NB4 (cell line): ENCODE measurements around the gene PCDHGC5.

Experiments used
- DNase-seq: peaks from one replicate; pipeline ENCODE4 v3.0.0; 2010; ENCODE audit warnings: low read depth
- H3K4me3 ChIP-seq: one replicate; pipeline ENCODE4 v1.5.1; 2011; ENCODE audit warnings: mild to moderate bottlenecking, low read depth, low read length, moderate library complexity
- CTCF ChIP-seq: IDR thresholded peaks from one replicate; pipeline ENCODE4 v1.5.1; 2012; ENCODE audit warnings: low read depth, low read length
- MAX ChIP-seq: IDR thresholded peaks from 2 replicates; pipeline ENCODE4 v1.6.1; 2011; ENCODE audit warnings: low read depth, low read length
- MYC ChIP-seq: IDR thresholded peaks from 2 replicates; pipeline ENCODE4 v1.6.1; 2011; ENCODE audit warnings: low read depth, low read length
- POLR2A ChIP-seq: IDR thresholded peaks from 2 replicates; pipeline ENCODE4 v1.6.1; 2011; ENCODE audit warnings: mild to moderate bottlenecking; ENCODE audit not compliant: insufficient read length; ENCODE audit errors: extremely low read depth

PCDHGC5 gene

GRCh38 chr5:141489841-141490240 lies 960 bp downstream of the PCDHGC5 start:
- no peak for DNase-seq
- no peak overlapping the region for H3K4me3 ChIP-seq

GRCh38 chr5:141490271-141490670 lies 1.4 kb downstream of the PCDHGC5 start:
- H3K4me3 ChIP-seq: no peak overlapping the region
- TF ChIP-seq MAX: no peak
- no peak for TF ChIP-seq CTCF
- TF ChIP-seq MYC: no peak
- TF ChIP-seq POLR2A: no peak
- DNase-seq: no peak

More at GRCh38 chr5:141489841-141490240, 960 bp downstream of the PCDHGC5 start:
- no peak for TF ChIP-seq POLR2A
- no peak for TF ChIP-seq MYC
- TF ChIP-seq MAX: no peak
- TF ChIP-seq CTCF: no peak

- no peak for TF ChIP-seq CTCF
- no peak for TF ChIP-seq MYC
- no peak for TF ChIP-seq POLR2A
- no peak for TF ChIP-seq MAX
- no peak overlapping the region for H3K4me3 ChIP-seq
- no peak for DNase-seq
Observed at GRCh38 chr5:141490771-141491170, 1.9 kb downstream of the PCDHGC5 start.

- no peak for DNase-seq
- TF ChIP-seq MYC (no peak), CTCF (no peak), POLR2A (no peak), MAX (no peak)
- no peak overlapping the region for H3K4me3 ChIP-seq
Observed at GRCh38 chr5:141491323-141492167, 2.7 kb downstream of the PCDHGC5 start.

- DNase-seq: no peak
- no peak for TF ChIP-seq MYC
- no peak for TF ChIP-seq POLR2A
- TF ChIP-seq MAX: no peak
- no peak for TF ChIP-seq CTCF
- H3K4me3 ChIP-seq: no peak overlapping the region
Observed at GRCh38 chr5:141492168-141492885, 3.4 kb downstream of the PCDHGC5 start.
